Measurements from ENCODE around the gene DCTN4.

Gene DCTN4

DNA sequence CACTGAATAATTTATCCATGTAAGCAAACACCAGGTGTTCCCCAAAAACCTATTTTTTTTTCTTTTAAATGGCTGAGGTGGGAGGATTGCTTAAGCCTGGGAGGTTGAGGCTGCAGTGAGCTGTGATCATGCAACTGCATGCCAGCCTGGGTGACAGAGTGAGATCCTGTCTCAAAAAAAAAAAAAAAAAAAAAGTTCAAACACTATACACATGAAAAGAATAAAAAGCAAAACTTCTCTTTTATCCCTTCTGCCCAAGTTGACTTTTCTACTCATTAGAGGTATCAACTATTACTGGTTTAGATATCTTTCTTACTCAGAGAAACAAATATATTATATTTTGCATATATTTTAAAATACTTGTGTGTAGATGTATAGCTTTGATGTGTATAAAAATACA is 17.8 kb downstream of the DCTN4 start:
- no peak for DNase-seq (ENCODE audit: low read depth)

GRCh38 chr5:150738862-150739261 is 20.0 kb downstream of the DCTN4 start:
- no peak for DNase-seq (ENCODE audit: low read depth)

DNA sequence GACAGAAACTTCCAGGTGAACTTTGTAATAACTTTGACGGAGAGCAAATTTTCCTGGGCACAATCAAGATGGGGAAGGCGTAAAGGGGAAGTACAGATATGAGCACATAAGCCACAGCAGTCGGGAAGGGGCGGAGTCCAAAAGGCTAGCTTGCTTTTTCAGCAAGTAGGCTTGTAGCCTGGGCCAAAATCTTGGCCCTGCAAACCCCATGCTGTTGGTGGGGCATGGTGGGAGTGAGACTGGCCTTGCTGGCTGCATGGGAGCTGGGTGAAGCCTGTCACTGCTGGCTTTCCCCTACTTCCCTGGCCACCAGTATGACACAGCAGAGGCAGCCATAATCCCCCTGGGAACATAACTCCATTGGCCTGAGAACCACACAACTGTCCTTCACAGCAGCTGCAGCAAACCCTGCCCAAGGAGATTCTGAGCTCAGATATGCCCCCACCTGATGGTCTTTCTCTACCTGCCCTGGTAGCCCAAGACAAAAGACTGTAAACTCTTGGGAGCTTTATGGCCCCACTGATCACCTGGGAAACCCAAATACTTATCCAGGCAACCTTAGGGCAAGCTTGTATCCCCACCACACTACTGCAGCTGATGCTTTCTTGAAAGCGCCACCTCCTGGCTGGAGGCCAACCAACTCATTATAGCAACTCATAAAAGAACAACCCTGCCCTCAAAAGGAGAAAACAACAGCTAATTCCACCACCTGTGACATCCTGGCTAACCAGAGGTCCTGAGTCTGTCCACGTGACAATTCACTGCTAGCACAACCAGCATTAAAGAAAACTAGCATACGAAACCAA is 24.0 kb downstream of the DCTN4 start:
- DNase-seq (ENCODE audit: low read depth) = no peak

DNA sequence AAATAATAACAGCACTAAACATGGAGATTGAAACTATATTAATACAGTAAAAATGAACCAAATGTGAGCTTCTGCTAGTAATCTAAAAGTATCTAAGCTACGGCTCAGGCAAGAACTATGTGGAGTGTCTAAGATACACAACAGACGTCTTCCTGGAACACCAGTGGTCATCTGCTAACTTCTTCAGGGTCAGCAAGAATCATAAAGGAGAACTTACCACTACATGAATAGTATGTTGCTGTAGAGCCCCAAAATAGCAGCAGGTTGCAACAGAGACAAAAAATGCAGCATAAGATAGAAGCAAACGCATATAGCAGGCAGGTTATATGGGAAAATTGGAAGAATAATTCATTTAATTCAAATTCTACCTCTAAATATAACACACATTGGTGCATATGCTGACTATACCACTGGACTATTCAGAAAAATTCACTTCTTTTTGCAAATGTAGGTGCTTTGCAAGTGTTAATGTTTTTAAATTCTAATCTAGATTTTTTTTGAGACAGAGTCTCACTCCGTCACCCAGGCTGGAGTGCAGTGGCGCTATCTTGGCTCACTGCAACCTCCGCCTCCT is 27.1 kb downstream of the DCTN4 start:
- DNase-seq (ENCODE audit: low read depth) = no peak

GRCh38 chr5:150729859-150730258 is 29.0 kb downstream of the DCTN4 start:
- no peak for DNase-seq (ENCODE audit: low read depth)

GRCh38 chr5:150723845-150724244 is 35.0 kb downstream of the DCTN4 start:
- no peak for DNase-seq (ENCODE audit: low read depth)

DNA sequence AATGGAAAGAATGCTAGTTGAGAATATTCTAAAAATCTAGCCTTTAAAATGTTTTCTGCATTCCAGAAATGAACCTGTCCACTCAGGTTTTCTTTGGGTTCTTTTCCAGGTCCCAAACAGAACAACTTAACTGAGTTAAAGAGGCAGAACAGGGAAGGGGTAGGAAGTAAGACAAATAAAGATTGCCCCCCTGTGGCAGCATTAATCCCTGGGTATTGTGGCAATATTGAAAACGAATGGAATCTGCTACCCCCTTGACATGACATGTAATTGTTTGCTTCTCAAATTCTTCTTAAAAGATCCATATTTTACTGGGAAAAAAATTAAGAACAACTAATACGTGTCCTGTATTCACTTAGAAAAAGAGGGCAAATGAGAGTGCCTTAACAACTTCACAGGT is 48.7 kb downstream of the DCTN4 start:
- DNase-seq (ENCODE audit: low read depth) = no peak

- no peak for DNase-seq (ENCODE audit: low read depth)
Measured at GRCh38 chr5:150706776-150707390, 51.9 kb downstream of the DCTN4 start.

GRCh38 chr5:150703762-150704161 is 55.1 kb downstream of the DCTN4 start:
- DNase-seq (ENCODE audit: low read depth) = no peak

DNA sequence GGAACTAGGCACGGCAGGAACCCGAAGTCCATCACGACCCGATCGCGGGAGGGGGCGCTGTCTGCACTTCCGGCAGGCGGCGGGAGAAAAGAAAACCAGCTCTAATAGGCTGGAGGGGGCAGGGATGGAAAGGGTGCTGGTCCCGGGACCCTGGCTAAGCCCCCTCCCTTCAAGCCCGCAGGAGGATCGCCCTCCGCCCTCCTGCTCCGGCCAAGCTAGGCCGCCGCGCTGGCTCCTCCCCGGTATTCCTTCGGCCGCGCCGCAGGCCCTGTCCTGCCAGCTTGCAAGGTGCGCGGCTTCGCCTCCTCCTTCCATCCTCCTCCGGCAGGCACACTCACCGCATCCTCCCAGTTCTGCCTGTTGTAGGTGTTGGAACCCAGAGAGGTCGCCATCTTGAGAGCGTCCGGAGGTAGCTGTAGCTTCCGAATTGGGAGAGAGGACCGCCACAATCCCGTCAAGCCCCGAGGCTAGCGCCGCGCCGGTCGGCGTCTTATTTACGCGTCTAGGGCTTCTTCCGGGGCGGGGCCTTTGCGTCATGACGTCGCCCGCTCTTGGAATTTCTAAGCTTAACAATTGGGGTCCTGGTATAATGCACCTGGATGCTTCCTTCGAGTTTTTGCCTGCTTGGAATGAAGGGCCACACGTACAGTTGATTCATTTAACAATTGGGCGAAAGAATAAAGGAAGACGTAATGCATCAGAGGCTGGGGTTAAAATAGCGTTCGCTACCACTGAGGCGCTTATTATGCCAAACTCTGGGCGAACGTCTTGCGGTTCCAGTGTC is 58.0 kb downstream of the DCTN4 start, which contains the start of gene RBM22:
RBM22 (minus strand) TSS at position 469 of the 784 bp plus-strand sequence; CDS start at position 392, 77 bp downstream.
- DNase-seq (ENCODE audit: low read depth) = peak; percentile 90

DNA sequence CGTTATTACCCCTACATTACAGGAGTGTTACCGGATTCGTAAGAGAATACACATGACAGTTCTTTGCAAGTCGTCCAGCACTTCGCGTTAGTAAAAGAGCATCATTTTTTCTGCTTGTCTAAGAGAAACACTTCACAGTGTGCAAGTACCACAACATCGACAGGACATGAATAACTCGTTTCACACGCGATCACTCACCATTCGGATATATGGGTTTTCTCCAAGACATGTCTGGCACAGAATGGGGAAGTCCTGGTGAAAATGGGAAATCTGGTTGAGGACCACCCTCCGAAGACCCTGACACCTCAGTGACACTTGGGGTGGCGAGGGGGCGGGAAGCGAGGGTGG is 58.6 kb downstream of the DCTN4 start:
- DNase-seq (ENCODE audit: low read depth) = no peak

DNA sequence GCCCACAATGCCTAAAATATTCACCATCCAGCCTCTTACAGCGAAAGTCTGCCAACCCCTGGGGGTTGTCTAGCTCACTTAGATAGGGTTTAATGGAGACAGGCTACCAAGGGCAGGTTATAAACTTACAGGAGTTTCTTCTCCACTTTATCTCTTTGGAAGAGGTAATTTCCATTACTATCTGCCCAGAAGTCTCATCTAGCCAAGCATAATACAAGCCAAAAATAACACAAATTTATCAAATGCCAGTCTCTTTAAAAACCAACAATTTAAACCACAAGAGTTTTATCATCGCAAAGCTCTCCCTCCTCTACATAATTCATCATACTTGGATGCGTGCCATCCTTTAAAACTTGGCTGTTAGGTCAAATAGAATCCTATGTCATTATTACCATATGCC is 64.2 kb downstream of the DCTN4 start:
- no peak for DNase-seq (ENCODE audit: low read depth)

DNA sequence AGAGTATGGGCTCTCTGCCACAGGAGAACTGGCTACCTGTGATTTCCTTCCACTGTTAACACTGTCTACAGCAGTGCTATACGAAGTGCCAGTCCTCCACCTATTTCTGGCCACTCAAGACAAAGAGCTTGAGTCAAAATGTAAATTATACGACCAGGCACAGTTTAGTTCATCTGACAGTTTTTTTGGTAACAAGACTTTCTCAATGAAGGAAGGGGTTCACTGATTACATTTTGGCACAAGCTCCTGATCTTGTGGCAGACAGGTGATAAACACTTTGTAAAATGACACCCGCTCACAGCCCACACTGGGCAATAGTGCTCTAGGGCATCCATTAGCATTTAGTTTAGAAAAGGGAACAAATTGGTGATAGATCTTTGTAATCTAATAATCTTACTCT is 66.5 kb downstream of the DCTN4 start:
- no peak for DNase-seq (ENCODE audit: low read depth)

DNA sequence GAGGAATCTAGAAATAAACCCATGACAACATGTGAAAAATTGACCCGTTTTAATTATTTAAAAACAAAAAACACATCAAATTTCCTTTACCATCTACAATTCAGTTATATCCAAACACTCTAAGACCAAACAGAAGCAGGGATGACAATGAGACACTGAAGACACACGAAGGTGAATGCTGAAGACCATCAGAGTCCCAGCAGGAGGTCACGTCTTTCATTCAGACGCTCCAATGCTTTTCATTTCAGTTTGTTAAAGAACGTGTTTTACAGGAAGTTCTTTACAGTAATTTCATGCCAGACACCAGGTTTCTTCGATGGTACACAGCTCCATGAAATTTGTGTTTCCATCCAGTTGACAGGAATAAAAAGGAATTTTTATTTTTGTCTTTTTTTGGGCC is 68.1 kb downstream of the DCTN4 start:
- no peak for DNase-seq (ENCODE audit: low read depth)

DNA sequence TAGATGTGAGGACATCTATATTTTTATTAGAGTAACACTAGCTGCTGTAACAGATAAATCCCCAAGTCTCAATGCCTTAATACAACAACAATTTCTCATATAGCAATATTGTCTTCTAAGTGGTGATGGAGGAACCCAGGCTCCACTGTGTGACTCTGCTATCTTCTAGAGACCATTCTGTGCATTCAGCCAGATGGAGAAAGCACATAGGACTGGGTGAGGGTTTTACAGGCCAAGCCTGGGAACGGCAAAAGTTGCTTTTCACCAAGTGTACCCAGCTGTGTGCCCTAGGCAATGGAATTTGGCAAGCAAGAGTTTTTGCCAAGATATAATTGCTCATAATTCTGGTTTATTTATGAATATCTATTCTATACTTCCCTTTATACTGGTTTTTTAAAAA is 69.7 kb downstream of the DCTN4 start:
- no peak for DNase-seq (ENCODE audit: low read depth)

DNA sequence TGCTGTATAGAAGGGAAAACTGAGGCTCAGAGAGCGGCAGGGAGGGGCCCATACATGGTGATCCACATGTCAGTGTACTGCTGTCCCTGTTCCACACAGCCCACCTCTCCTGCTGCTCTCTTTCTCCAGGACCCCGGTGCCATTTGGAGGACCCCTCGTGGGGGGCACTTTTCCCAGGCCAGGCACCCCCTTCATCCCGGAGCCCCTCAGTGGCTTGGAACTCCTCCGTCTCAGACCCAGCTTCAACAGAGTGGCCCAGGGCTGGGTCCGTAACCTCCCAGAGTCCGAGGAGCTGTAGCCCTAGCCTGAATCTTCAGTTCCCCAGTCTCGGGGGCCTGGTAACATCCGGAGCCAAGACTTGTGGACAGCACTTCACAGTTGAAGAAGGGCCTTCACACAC is 82.2 kb downstream of the DCTN4 start:
- no peak for DNase-seq (ENCODE audit: low read depth)

DNA sequence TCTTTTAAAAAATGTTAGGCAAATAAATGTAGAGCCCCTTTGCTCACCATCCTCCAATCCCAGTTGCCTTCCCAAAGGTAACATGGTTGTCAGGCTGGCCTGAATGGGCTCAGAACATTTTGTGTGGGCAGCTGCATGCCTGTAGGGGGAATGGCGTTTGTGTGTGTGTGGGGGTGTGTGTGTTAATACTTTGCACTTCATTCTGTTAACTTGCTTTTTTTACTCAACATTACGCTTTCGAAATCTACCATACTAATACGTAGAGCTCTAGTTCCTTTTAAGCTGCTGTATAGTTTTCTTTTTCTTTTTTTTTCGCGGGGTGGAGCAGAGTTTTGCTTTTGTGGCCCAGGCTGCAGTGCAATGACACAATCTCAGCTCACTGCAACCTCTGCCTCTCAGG is 83.7 kb downstream of the DCTN4 start:
- no peak for DNase-seq (ENCODE audit: low read depth)

- no peak for DNase-seq (ENCODE audit: low read depth)
Measured at GRCh38 chr5:150674341-150674821, 84.4 kb downstream of the DCTN4 start.

DNA sequence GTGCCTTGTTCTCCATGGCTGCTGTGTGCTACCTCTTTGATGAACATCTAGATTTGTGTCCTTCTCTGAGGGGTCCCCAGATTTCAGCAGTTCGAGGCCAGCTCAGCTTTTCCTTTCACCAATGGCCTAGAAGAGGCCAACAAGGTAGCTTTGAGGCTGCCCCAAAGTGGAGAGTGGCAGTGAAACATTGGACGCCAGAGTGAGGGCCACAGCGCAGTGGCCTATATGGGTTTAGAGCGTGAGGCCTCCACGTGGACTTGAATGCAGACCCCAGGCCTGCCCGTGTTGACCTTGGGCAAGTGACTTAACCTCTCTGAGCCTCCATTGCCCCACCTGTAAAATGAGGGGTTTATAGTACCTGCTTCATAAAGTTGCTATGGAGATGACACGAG is 85.9 kb downstream of the DCTN4 start:
- DNase-seq (ENCODE audit: low read depth) = no peak

DNA sequence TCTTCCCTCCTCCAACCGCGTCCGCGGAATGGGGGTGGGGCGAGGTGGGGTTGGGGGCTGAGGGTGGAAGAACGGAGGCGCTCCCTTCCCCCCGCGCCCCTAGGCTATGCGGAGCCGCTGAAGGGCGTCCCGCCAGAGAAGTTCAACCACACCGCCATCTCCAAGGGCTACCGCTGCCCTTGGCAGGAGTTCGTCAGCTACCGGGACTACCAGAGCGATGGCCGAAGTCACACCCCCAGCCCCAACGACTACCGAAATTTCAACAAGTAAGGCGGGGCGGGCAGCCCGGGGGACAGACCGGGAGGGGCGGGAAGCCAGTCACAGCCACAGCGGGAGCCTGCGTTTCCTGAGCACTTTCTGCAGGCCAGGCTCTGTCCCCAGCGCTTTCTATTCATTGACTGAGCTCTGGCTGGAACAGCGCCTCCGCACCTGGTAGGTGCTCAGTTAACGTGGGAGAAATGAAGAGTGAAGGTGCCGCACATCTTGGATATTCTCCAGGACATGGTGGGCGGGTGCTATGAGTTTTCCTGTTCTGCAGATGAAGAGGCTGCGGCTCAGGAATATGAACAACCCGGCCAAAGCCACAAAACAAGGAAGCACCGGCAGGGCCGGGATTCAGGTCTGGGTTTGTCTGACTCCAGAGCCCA is 86.5 kb downstream of the DCTN4 start:
- no peak for DNase-seq (ENCODE audit: low read depth)

DNA sequence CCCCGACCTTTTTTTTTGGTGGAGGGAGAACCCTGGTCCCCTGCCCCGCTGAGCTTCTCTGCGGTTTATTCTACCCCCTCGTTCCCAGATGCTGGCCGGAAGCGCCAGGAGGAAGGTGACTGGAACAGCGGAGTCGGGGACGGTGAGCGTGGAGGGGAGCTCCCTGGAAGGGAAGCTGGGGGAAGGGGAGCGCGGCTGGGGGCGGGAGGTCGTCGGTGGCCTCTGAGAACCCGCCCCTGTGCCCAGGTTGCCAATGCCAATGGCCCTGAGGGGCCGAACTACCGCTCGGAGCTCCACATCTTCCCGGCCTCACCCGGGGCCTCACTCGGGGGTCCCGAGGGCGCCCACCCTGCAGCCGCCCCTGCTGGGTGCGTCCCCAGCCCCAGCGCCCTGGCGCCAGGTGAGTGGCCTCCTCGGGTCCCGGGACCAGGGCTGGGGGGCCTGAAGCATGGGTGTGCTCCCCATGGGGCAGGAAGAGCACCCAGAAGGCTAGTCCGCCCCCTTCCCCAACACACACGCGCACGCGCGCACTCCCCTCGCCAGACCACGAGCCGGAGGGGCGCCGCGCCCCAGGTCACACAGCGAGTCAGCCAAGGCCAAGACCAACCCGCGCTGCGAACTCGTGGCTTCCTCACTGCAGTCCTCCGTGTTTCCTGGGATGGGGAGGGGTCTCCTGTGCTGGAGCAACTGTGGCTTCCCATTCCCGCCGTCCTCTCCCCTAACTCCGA is 87.1 kb downstream of the DCTN4 start:
- no peak for DNase-seq (ENCODE audit: low read depth)
